Measurements from ENCODE around the gene FAM219A. TPM values are rescaled to one million over a fixed set of nuclear protein-coding genes. Genes with fewer than 3 reads are reported as not detected.

Gene FAM219A
- total RNA-seq, 2 donors from 2014 or later: 17.1 to 19.6 TPM

- TF ChIP-seq CTCF (conservative IDR thresholded peaks at IDR 0.05): no peak
- Histone ChIP-seq H3K36me3 (ENCODE audit: control insufficient read depth, insufficient read depth, low read length) (peaks cover 42% of the 10 kb centered on the region), H3K27me3 (ENCODE audit: control insufficient read depth, insufficient read depth, low read length, poor library complexity, severe bottlenecking) (no peaks in the 10 kb centered on the region), H3K9me3 (ENCODE audit: control insufficient read depth, low read length) (no peaks in the 10 kb centered on the region), H3K27ac (ENCODE audit: low read depth, low read length) (no peak overlapping the region), H3K9ac (ENCODE audit: extremely low read depth, low read length, poor library complexity, severe bottlenecking) (no peak overlapping the region), H3K4me3 (ENCODE audit: low read length) (no peak overlapping the region), H3K4me1 (ENCODE audit: control insufficient read depth, insufficient read depth, low read length) (no peaks in the 10 kb centered on the region)
- Mint-ChIP-seq H3K4me3 (no peak overlapping the region), H3K4me1 (peaks cover 8% of the 10 kb centered on the region), H3K9me3 (no peaks in the 10 kb centered on the region), H3K36me3 (ENCODE audit: low read depth) (peaks cover 17% of the 10 kb centered on the region), H3K27ac (no peak overlapping the region), H3K27me3 (ENCODE audit: insufficient read depth) (no peaks in the 10 kb centered on the region)
- peak; percentile 58 for DNase-seq
- 91 to 95% methylated on average over 22 to 40 of the region's 40 CpGs for WGBS, 2 experiments (ENCODE audit: insufficient coverage in 1 of 2, insufficient read length in 1 of 2)
Measured at GRCh38 chr9:34400686-34401602, 57.4 kb downstream of the FAM219A start.

- H3K36me3 ChIP-seq (ENCODE audit: control insufficient read depth, insufficient read depth, low read length): peaks cover 36% of the 10 kb centered on the region
- no peak overlapping the region for H3K4me3 ChIP-seq (ENCODE audit: low read length)
- WGBS, 2 experiments (ENCODE audit: insufficient coverage in 1 of 2, insufficient read length in 1 of 2): 85 to 91% methylated on average over 4 to 12 of the region's 12 CpGs
- no peaks in the 10 kb centered on the region for H3K27me3 ChIP-seq (ENCODE audit: control insufficient read depth, insufficient read depth, low read length, poor library complexity, severe bottlenecking)
- H3K27ac Mint-ChIP-seq: no peak overlapping the region
- TF ChIP-seq CTCF (conservative IDR thresholded peaks at IDR 0.05): peak; percentile 57
- H3K4me1 ChIP-seq (ENCODE audit: control insufficient read depth, insufficient read depth, low read length): no peaks in the 10 kb centered on the region
- H3K36me3 Mint-ChIP-seq (ENCODE audit: low read depth): peaks cover 17% of the 10 kb centered on the region
- H3K9me3 Mint-ChIP-seq: no peaks in the 10 kb centered on the region
- peak; percentile 75 for DNase-seq
- no peak overlapping the region for H3K9ac ChIP-seq (ENCODE audit: extremely low read depth, low read length, poor library complexity, severe bottlenecking)
- no peaks in the 10 kb centered on the region for H3K9me3 ChIP-seq (ENCODE audit: control insufficient read depth, low read length)
- H3K27ac ChIP-seq (ENCODE audit: low read depth, low read length): no peak overlapping the region
- H3K4me1 Mint-ChIP-seq: peaks cover 8% of the 10 kb centered on the region
- H3K27me3 Mint-ChIP-seq (ENCODE audit: insufficient read depth): no peaks in the 10 kb centered on the region
- H3K4me3 Mint-ChIP-seq: no peak overlapping the region
Measured at GRCh38 chr9:34400275-34400674, 58.1 kb downstream of the FAM219A start.

DNA sequence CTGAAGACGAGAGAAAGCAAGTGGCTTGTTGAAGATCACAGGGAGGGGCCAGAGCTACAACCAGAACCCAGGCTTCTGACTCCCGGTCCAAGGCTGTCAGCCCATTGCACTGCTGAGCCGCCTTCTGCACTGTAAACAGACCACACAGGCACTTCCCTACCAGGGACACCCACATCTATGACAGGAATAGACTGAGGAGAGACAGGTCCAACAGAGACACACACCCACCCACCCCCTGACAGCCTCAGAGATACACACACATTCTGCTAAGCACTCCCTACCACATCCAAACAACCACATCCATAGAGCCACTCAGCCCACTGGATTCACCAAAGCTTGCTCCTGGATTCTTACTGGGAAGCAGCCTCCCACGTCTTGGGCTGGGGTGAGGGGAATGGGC lies 58.6 kb downstream of the FAM219A start:
- H3K27ac ChIP-seq (ENCODE audit: low read depth, low read length): no peak overlapping the region
- Mint-ChIP-seq H3K36me3 (ENCODE audit: low read depth) (peaks cover 13% of the 10 kb centered on the region), H3K4me1 (peaks cover 8% of the 10 kb centered on the region), H3K27ac (no peak overlapping the region), H3K9me3 (no peaks in the 10 kb centered on the region), H3K27me3 (ENCODE audit: insufficient read depth) (no peaks in the 10 kb centered on the region), H3K4me3 (no peak overlapping the region)
- DNase-seq: no peak
- H3K4me1 ChIP-seq (ENCODE audit: control insufficient read depth, insufficient read depth, low read length): no peaks in the 10 kb centered on the region
- H3K27me3 ChIP-seq (ENCODE audit: control insufficient read depth, insufficient read depth, low read length, poor library complexity, severe bottlenecking): no peaks in the 10 kb centered on the region
- no peak for TF ChIP-seq CTCF (conservative IDR thresholded peaks at IDR 0.05)
- H3K4me3 ChIP-seq (ENCODE audit: low read length): no peak overlapping the region
- no peak overlapping the region for H3K9ac ChIP-seq (ENCODE audit: extremely low read depth, low read length, poor library complexity, severe bottlenecking)
- H3K9me3 ChIP-seq (ENCODE audit: control insufficient read depth, low read length): no peaks in the 10 kb centered on the region
- peaks cover 30% of the 10 kb centered on the region for H3K36me3 ChIP-seq (ENCODE audit: control insufficient read depth, insufficient read depth, low read length)
- WGBS, 2 experiments (ENCODE audit: insufficient coverage in 1 of 2, insufficient read length in 1 of 2): 94 to 100% methylated on average over 2 to 4 of the region's 4 CpGs

Measured in endodermal cell (in vitro differentiated cells).